Heart left ventricle (tissue), 13 donors: ENCODE data around the gene TXNDC9.
"Not testable (repeated sequence)": the region's sequence is repeated elsewhere in the genome, so short reads cannot be mapped to it uniquely, and the experiment has no call there.

Source experiments
- CTCF ChIP-seq, 12 donors: fragments of 200-600 bp; sonication (generic) in 4 of 12; IDR thresholded peaks; one replicate each; pipeline versions ENCODE4 v1.5.0 to v1.8.0; 2018 to 2022; ENCODE audit warnings: antibody characterized with exemption in 12 of 12, mild to moderate bottlenecking in 5 of 12
- POLR2A ChIP-seq, 2 donors: fragments of 450-650 bp; IDR thresholded peaks; one replicate each; pipeline ENCODE4 v1.6.1; 2017; ENCODE audit warnings: antibody characterized with exemption in 2 of 2, mild to moderate bottlenecking in 2 of 2, moderate library complexity in 2 of 2
- donor health status: ischemic (EF 13 %, LVEDD 7.1; RV severe dilation, severe dysfunction).
- donor health status: DM: no; HTN: yes; CAD: no.
- donor health status: DM: no; HTN: no; CAD: no.
- donor health status: ischemic (EF 25% LVEDD 6.9; RV normal size, moderate dysfunction).
- donor health status: ischemic (EF 25% LVEDD 5.7; RV mildly dilated, moderate dysfunction).
- donor health status: ischemic (EF 35%, LVEDD 5.7; RV mildly dilated, moderate dysfunction).
- donor health status: nonischemic (EF 11% LVEDD 7.7; RV severe dilation, severe dysfunction).
- donor health status: DM: yes; HTN: yes; CAD: no.
- donor health status: PGD.
- donor health status: ischemic (EF 29% LVEDD 5.4; RV normal size, mild dysfunction).
- donor health status: nonischemic (EF 23%, LVEDD 6.1; RV moderate dilation, normal function).

GRCh38 chr2:99354825-99355224 is 18.7 kb upstream of the TXNDC9 start:
- not testable (repeated sequence) for TF ChIP-seq CTCF, POLR2A (IDR thresholded peaks at IDR 0.05)
